Measurements from ENCODE around the gene CRIP3. TPM values are rescaled to one million over a fixed set of nuclear protein-coding genes. Genes with fewer than 3 reads are reported as not detected.

The CRIP3 gene
- total and polyA plus RNA-seq, 9 donors, result 0.80 to 2.6 (median 1.7) TPM

GRCh38 chr6:43297644-43298564 is 10.7 kb downstream of the CRIP3 start, which contains the start of gene SLC22A7:
Gene SLC22A7 (plus strand): TSS chr6:43298260. CDS start chr6:43298359, 99 bp downstream.
- Histone ChIP-seq H3K36me3 (no peaks in the 10 kb centered on the region), H3K9me3 (no peaks in the 10 kb centered on the region), H3K4me1 (ENCODE audit: insufficient read depth) (no peaks in the 10 kb centered on the region), H3K27me3 (no peaks in the 10 kb centered on the region), H3K4me3 (no peak within 1 kb of the TSS), H3K27ac (no peak within 1 kb of the TSS)
- intact Hi-C loops (cut with DNase I), result no loop called here
- 52 to 65% (median 56%) methylated on average over 9 to 10 of the region's 10 CpGs for WGBS, 3 donors
- TF ChIP-seq CTCF (IDR thresholded peaks at IDR 0.05), result no peak
- TF ChIP-seq POLR2A (IDR thresholded peaks at IDR 0.05), result no peak
- no peak for TF ChIP-seq EP300 (IDR thresholded peaks at IDR 0.05)
- no peak for DNase-seq

GRCh38 chr6:43296780-43297497 is 11.7 kb downstream of the CRIP3 start:
- 74 to 84% (median 84%) methylated on average over 5 of the region's 5 CpGs for WGBS, 3 donors
- Histone ChIP-seq H3K9me3 (no peaks in the 10 kb centered on the region), H3K4me1 (ENCODE audit: insufficient read depth) (no peaks in the 10 kb centered on the region), H3K4me3 (no peak overlapping the region), H3K27me3 (no peaks in the 10 kb centered on the region), H3K27ac (no peak overlapping the region), H3K36me3 (no peaks in the 10 kb centered on the region)
- intact Hi-C loops (cut with DNase I), result no loop called here
- no peak for DNase-seq
- no peak for TF ChIP-seq EP300 (IDR thresholded peaks at IDR 0.05)

GRCh38 chr6:43295456-43295855 is 13.2 kb downstream of the CRIP3 start:
- no peak for TF ChIP-seq POLR2A (IDR thresholded peaks at IDR 0.05)
- TF ChIP-seq EP300 (IDR thresholded peaks at IDR 0.05), result no peak
- TF ChIP-seq CTCF (IDR thresholded peaks at IDR 0.05), result no peak
- Histone ChIP-seq H3K36me3 (no peaks in the 10 kb centered on the region), H3K27ac (no peak overlapping the region), H3K4me3 (no peak overlapping the region), H3K27me3 (no peaks in the 10 kb centered on the region), H3K9me3 (no peaks in the 10 kb centered on the region), H3K4me1 (ENCODE audit: insufficient read depth) (no peaks in the 10 kb centered on the region)
- DNase-seq, result no peak
- intact Hi-C loops (cut with DNase I), result no loop called here
- WGBS, 3 donors, result 85 to 86% (median 86%) methylated on average over 3 of the region's 3 CpGs

- DNase-seq, result no peak
- Histone ChIP-seq H3K36me3 (no peaks in the 10 kb centered on the region), H3K9me3 (no peaks in the 10 kb centered on the region), H3K4me3 (no peak overlapping the region), H3K4me1 (ENCODE audit: insufficient read depth) (no peaks in the 10 kb centered on the region), H3K27me3 (no peaks in the 10 kb centered on the region), H3K27ac (no peak overlapping the region)
- intact Hi-C loops (cut with DNase I), result no loop called here
- WGBS, 3 donors, result 86 to 90% (median 86%) methylated on average over 3 of the region's 3 CpGs
- TF ChIP-seq POLR2A (IDR thresholded peaks at IDR 0.05), result no peak
- no peak for TF ChIP-seq EP300 (IDR thresholded peaks at IDR 0.05)
- no peak for TF ChIP-seq CTCF (IDR thresholded peaks at IDR 0.05)
These were observed 14.1 kb downstream of the CRIP3 start for GRCh38 chr6:43294536-43294935.
